ENCODE measurements around the gene CH25H.
"Not testable (repeated sequence)": the region's sequence is repeated elsewhere in the genome, so short reads cannot be mapped to it uniquely, and the experiment has no call there.

CH25H gene

DNA sequence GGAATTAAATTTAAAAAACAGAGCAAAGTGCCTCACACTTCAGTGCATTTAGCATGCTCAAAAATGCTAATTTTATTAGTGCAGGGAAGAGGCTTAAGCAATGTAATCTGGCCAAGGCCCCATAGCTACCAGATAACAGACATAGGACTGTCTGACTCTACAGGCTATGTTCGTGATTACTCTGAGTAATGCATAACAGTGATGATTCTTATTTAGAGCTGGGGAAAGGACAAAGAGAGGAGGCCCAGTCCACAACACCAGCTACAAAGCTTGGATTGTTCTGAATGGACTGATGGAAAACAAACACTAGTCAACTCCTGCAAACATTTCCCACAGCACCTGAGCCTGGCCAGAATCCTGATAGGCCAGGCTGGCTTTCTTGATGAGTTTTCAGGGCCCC lies 8.4 kb upstream of the CH25H start:
- ATAC-seq = no peak
- no peak overlapping the region for H3K27ac Mint-ChIP-seq
- peaks cover 7% of the 10 kb centered on the region for H3K4me1 Mint-ChIP-seq
- peaks cover 13% of the 10 kb centered on the region for H3K27me3 Mint-ChIP-seq
- H3K9me3 Mint-ChIP-seq = no peaks in the 10 kb centered on the region
- no peak overlapping the region for H3K4me3 Mint-ChIP-seq
- peaks cover under 1% of the 10 kb centered on the region for H3K36me3 Mint-ChIP-seq

DNA sequence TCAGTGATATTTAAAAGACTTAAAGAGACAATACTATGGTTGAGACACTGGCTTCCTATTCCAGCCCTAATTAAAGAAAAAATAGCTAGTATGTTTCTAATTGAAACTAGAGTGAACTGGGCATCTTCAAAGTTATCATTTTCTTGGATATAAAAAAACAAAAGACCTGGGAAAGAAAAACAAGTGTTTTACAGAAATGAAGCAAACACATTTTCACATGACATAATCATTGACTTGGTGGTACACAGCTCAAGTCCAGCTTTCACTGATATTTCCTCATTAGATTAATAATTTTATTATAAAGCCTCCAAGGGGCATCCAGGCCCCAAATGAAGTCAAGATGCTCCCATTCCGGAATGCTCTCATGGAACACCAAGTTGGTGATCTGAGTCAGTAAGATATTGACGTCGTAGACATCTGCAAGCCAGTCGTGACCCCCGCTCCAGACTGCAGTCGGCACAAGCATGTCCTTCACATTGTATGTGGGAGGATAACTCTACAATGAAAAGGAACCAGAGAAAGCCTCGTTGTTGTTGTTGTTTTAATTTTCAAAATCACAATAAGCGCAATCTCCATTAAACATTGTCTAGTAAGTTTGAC lies 7.5 kb upstream of the CH25H start:
- Mint-ChIP-seq H3K4me3 (no peak overlapping the region), H3K4me1 (peaks cover 11% of the 10 kb centered on the region), H3K27me3 (peaks cover 14% of the 10 kb centered on the region), H3K36me3 (no peaks in the 10 kb centered on the region), H3K9me3 (no peaks in the 10 kb centered on the region), H3K27ac (no peak overlapping the region)
- no peak for ATAC-seq

DNA sequence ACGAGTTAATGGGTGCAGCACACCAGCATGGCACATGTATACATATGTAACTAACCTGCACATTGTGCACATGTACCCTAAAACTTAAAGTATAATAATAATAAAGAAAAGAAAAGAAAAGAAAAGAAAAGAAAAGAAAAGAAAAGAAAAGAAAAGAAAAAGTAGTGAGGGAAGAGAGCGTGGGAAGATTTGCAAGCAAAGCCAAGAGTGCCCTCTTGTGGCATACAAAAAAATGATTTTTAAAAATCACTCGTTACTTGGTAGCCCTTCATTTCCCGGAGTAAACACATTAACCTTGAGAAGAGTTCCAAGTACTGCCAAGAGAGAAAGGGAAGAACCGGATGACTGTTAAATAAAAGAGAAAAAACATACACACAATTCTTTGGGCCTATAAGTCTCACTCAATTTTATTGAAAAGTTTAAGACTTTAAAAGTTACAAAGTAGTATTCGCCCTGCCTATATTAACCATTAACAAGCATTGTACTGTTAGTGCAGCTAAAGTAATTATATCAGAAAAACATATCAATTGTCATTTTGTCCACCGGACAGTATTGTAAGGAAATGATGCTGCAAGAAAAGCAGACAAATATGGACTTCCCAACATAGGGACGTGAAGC lies 6.2 kb upstream of the CH25H start:
- Mint-ChIP-seq H3K4me1 (peaks cover 18% of the 10 kb centered on the region), H3K9me3 (no peaks in the 10 kb centered on the region), H3K27me3 (peaks cover 14% of the 10 kb centered on the region), H3K4me3 (no peak overlapping the region), H3K36me3 (no peaks in the 10 kb centered on the region), H3K27ac (no peak overlapping the region)
- ATAC-seq = no peak

DNA sequence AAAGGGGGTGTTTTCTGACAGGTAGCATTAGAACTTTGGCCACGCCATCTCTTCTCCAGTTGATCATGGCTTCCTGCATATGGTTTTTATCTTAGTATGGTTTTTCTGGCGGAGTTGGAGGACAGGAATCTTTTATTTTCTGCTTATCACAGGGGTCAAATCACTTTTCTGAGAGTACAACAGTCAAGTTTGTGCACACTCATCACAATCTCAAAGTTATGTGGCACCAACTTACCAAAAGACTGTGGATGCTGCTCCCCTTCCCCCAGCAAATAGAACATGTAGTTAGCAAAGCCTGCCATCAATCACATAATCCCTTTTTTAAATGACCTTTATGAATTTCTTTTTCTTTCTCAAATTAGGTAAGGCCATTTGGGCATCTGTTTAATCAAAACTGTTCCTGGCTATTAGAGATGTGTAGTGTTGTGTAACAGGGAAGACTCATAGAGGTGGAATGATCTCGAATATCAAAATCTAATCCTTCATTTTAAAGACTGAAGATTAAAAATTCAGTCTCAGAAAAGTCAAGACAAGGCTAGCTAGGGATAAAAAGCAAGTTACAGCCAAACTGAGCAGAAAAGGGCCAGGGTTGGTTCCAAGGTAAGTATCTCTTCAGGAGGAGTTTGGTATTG lies 3.8 kb upstream of the CH25H start:
- Mint-ChIP-seq H3K9me3 (no peaks in the 10 kb centered on the region), H3K27me3 (peaks cover 14% of the 10 kb centered on the region), H3K4me1 (peaks cover 25% of the 10 kb centered on the region), H3K36me3 (no peaks in the 10 kb centered on the region), H3K4me3 (no peak overlapping the region), H3K27ac (no peak overlapping the region)
- ATAC-seq = no peak

- ATAC-seq = peak; percentile 37
- Mint-ChIP-seq H3K4me1 (peaks cover 25% of the 10 kb centered on the region), H3K36me3 (no peaks in the 10 kb centered on the region), H3K9me3 (no peaks in the 10 kb centered on the region), H3K27me3 (peaks cover 14% of the 10 kb centered on the region), H3K27ac (no peak overlapping the region), H3K4me3 (peak overlapping the region; percentile 19)
Observed at GRCh38 chr10:89209718-89210117, 2.6 kb upstream of the CH25H start.

DNA sequence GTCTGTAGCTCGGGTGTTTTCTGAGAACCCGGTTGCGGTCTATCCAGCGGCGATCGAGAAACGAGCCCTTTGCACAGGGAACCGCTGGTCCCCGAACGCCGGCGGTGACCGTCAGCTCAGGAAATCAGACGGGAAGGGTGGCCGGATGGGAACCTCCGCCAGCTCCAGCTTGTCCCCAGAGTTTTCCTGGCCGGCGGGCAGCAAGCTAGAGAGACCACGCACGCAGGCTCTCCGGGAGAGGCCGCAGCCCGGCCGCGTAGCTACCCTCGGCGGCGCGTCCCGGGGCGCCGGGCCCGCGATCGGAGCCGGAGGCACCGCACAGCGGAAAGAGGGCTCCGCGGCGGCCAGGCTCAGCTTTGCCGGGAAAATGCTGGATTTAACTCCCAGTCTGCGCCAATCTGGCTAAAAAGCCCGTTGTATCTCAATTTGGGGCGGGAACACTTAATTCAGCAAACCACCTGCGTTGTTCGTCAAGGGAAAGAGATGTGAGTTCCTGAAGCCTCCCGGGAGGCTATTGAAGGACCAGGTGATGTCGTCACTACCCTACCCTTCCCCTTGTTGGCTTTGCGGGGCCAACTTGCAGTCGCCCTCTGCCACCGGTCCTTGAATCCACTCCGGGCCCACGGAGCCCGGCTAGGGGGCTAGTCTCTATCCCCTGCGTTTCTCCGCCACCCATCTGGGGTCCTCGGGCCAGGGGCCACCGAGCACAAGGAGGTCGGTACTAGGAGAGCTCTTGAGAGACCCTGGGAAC lies 859 bp upstream of the CH25H start:
- Mint-ChIP-seq H3K9me3 (no peaks in the 10 kb centered on the region), H3K36me3 (no peaks in the 10 kb centered on the region), H3K4me1 (peaks cover 25% of the 10 kb centered on the region), H3K27me3 (peaks cover 14% of the 10 kb centered on the region), H3K27ac (no peak overlapping the region), H3K4me3 (peak overlapping the region; percentile 74)
- no peak for ATAC-seq

GRCh38 chr10:89206402-89207180 lies 526 bp downstream of the CH25H start:
- peaks cover 12% of the 10 kb centered on the region for H3K27me3 Mint-ChIP-seq
- peak; percentile 50 for ATAC-seq
- peaks cover 25% of the 10 kb centered on the region for H3K4me1 Mint-ChIP-seq
- H3K4me3 Mint-ChIP-seq = peak overlapping the region; percentile 74
- peak overlapping the region; percentile 15 for H3K27ac Mint-ChIP-seq
- no peaks in the 10 kb centered on the region for H3K36me3 Mint-ChIP-seq
- no peaks in the 10 kb centered on the region for H3K9me3 Mint-ChIP-seq

DNA sequence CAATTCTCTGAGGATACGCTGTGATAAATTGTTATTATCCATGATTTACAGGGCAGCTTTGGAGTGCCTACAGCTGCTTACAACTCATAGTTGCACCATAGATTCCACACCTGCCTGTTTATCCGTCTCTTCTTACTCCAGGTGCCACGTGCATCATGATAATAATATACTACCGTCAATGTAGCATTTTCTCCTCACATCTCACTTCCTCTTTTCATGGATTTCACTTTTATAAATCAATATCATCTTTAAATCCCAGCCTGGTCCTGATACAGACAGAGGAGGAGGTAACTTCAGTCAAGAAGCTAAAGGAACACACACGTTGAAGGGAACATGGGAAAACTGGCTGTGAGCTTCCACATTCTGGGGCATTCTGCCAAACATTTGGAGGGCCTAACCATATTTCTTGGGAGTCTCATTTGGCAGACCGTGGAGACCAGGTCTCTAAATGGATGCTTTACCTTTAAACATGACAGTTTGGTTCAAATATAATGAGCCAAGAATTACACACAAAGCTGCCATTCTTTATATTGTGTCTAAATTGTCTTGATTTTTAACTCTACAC lies 2.4 kb downstream of the CH25H start:
- no peak for ATAC-seq
- Mint-ChIP-seq H3K36me3 (no peaks in the 10 kb centered on the region), H3K27ac (no peak overlapping the region), H3K4me3 (no peak overlapping the region), H3K9me3 (no peaks in the 10 kb centered on the region), H3K4me1 (peaks cover 22% of the 10 kb centered on the region), H3K27me3 (no peaks in the 10 kb centered on the region)

- H3K4me3 Mint-ChIP-seq = no peak overlapping the region
- no peak overlapping the region for H3K27ac Mint-ChIP-seq
- no peaks in the 10 kb centered on the region for H3K36me3 Mint-ChIP-seq
- no peak for ATAC-seq
- H3K27me3 Mint-ChIP-seq = no peaks in the 10 kb centered on the region
- no peaks in the 10 kb centered on the region for H3K9me3 Mint-ChIP-seq
- H3K4me1 Mint-ChIP-seq = peaks cover 13% of the 10 kb centered on the region
Observed at GRCh38 chr10:89203237-89203636, 3.9 kb downstream of the CH25H start.

GRCh38 chr10:89202033-89202425 lies 5.1 kb downstream of the CH25H start:
- Mint-ChIP-seq H3K9me3 (no peaks in the 10 kb centered on the region), H3K27ac (no peak overlapping the region), H3K27me3 (no peaks in the 10 kb centered on the region), H3K4me3 (no peak overlapping the region), H3K4me1 (peaks cover 9% of the 10 kb centered on the region), H3K36me3 (no peaks in the 10 kb centered on the region)
- ATAC-seq = no peak

GRCh38 chr10:89201345-89202032 lies 5.6 kb downstream of the CH25H start:
- ATAC-seq = no peak

GRCh38 chr10:89197473-89197872 lies 9.6 kb downstream of the CH25H start:
- Mint-ChIP-seq H3K27me3 (peaks cover 27% of the 10 kb centered on the region), H3K9me3 (no peaks in the 10 kb centered on the region), H3K27ac (no peak overlapping the region), H3K4me1 (no peaks in the 10 kb centered on the region), H3K36me3 (no peaks in the 10 kb centered on the region), H3K4me3 (no peak overlapping the region)
- no peak for ATAC-seq

More at GRCh38 chr10:89201345-89202032, 5.6 kb downstream of the CH25H start:
- Mint-ChIP-seq H3K9me3 (no peaks in the 10 kb centered on the region), H3K27me3 (no peaks in the 10 kb centered on the region), H3K36me3 (no peaks in the 10 kb centered on the region), H3K4me3 (no peak overlapping the region), H3K4me1 (peaks cover 4% of the 10 kb centered on the region), H3K27ac (no peak overlapping the region)

DNA sequence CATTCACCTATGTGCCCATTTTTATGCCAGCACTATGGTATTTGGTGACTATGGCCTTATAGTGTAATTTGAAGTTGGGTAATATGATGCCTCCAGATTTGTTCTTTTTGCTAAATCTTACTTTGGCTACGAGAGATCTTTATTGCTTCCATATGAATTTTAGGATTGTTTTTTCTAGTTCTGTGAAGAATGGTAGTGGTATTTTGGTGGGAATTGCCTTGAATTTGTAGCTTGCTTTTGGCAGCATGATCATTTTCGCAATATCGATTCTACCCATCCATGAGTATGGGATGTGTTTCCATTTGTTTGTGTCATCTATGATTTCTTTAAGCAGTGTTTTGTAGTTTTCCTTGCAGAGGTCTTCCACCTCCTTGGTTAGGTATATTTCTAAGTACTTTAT lies 15.8 kb downstream of the CH25H start:
- H3K4me3 Mint-ChIP-seq, H3K9me3 Mint-ChIP-seq, H3K4me1 Mint-ChIP-seq, ATAC-seq, H3K27ac Mint-ChIP-seq, H3K36me3 Mint-ChIP-seq: not testable (repeated sequence)
- peaks cover 42% of the 10 kb centered on the region for H3K27me3 Mint-ChIP-seq

GRCh38 chr10:89189211-89189734 lies 17.8 kb downstream of the CH25H start:
- H3K9me3 Mint-ChIP-seq = no peaks in the 10 kb centered on the region
- H3K4me3 Mint-ChIP-seq = no peak overlapping the region
- no peak for ATAC-seq
- peaks cover 36% of the 10 kb centered on the region for H3K27me3 Mint-ChIP-seq
- no peaks in the 10 kb centered on the region for H3K36me3 Mint-ChIP-seq
- H3K4me1 Mint-ChIP-seq = peaks cover 13% of the 10 kb centered on the region
- no peak overlapping the region for H3K27ac Mint-ChIP-seq
